Endothelial cell of umbilical vein (primary cell): ENCODE measurements around the gene CFAP65. TPM values are rescaled to one million over a fixed set of nuclear protein-coding genes. Genes with fewer than 3 reads are reported as not detected.

Source experiments
- BruUV-seq: library from RNA; stranded (reverse); fragments of 400-500 nt; replicated peaks from 2 replicates; lab custom pipeline; 2021; lab: Mats Ljungman, UMichigan
- CTCF ChIA-PET: fragments of 300-600, 350-600 bp; sonication (Branson Sonifier 250); formaldehyde crosslinking; loops from one replicate; lab custom pipeline; 2021; ENCODE audit warnings: antibody characterized with exemption, inconsistent platforms; lab: Charles Lee
- POLR2A ChIA-PET: fragments of 300-600, 350-600 bp; sonication (Branson Sonifier 250); formaldehyde crosslinking; loops from one replicate; lab custom pipeline; 2021; ENCODE audit warnings: antibody characterized with exemption, inconsistent platforms; lab: Charles Lee
- DNase-seq: peaks from one replicate; pipeline ENCODE4 v3.0.0-alpha.2; 2011; ENCODE audit warnings: low read depth, low spot score
- FAIRE-seq: peaks from 2 replicates; lab custom pipeline; 2011; peaks lifted over from hg19 to GRCh38; lab: Jason Lieb, UNC
- H2AFZ ChIP-seq: 2 replicates; pipeline ENCODE4 v1.6.0; 2012; ENCODE audit warnings: low read depth, low read length, control low read depth, inconsistent platforms
- H3K27ac ChIP-seq: 2 replicates; pipeline ENCODE4 v1.5.1; 2011; ENCODE audit warnings: low read depth, mild to moderate bottlenecking, control low read depth, low read length, moderate library complexity; ENCODE audit not compliant: insufficient read depth
- H3K27me3 ChIP-seq, 2 experiments: 2 replicates each; pipeline versions ENCODE4 v1.6.0 to v1.6.1; 2011; ENCODE audit warnings: low read length in 2 of 2, mixed read lengths in 1 of 2; ENCODE audit not compliant: control insufficient read depth in 2 of 2, insufficient read depth in 2 of 2
- H3K36me3 ChIP-seq, 2 experiments: 2 replicates in 1 of 2; 3 replicates in 1 of 2; pipeline ENCODE4 v1.5.1; 2011; ENCODE audit warnings: low read length in 2 of 2, mild to moderate bottlenecking in 1 of 2, moderate library complexity in 1 of 2; ENCODE audit not compliant: control insufficient read depth in 2 of 2, insufficient read depth in 2 of 2; ENCODE audit errors: extremely low read depth in 1 of 2
- H3K4me1 ChIP-seq: 3 replicates; pipeline ENCODE4 v1.5.1; 2011; ENCODE audit warnings: mild to moderate bottlenecking, low read length; ENCODE audit not compliant: control insufficient read depth, insufficient read depth; ENCODE audit errors: extremely low read depth
- H3K4me2 ChIP-seq: 2 replicates; pipeline ENCODE4 v1.6.1; 2011; ENCODE audit warnings: low read length, control low read depth, mixed read lengths; ENCODE audit not compliant: insufficient read depth
- H3K4me3 ChIP-seq, 3 experiments: fragments of 200-600 bp in 1 of 3; sonication (generic), shearing (Covaris generic) in 1 of 3; replicated peaks in 1 of 3; 2 replicates each; pipeline ENCODE4 v1.5.1; 2011 to 2016; ENCODE audit warnings: control low read depth in 3 of 3, low read length in 3 of 3, mild to moderate bottlenecking in 2 of 3, inconsistent platforms in 1 of 3, low read depth in 1 of 3, moderate library complexity in 1 of 3; ENCODE audit not compliant: insufficient read depth in 1 of 3
- H3K79me2 ChIP-seq: 2 replicates; pipeline ENCODE4 v1.6.0; 2012; ENCODE audit warnings: low read length, inconsistent platforms; ENCODE audit not compliant: control insufficient read depth, insufficient read depth
- H3K9ac ChIP-seq: replicated peaks from 2 replicates; pipeline ENCODE3; 2011; ENCODE audit warnings: low read length, control low read depth; ENCODE audit not compliant: insufficient read depth; ENCODE audit errors: extremely low read depth
- H3K9me1 ChIP-seq: replicated peaks from 3 replicates; pipeline ENCODE4 v1.6.0; 2011; ENCODE audit warnings: mild to moderate bottlenecking, low read length; ENCODE audit not compliant: control insufficient read depth, insufficient read depth; ENCODE audit errors: extremely low read depth
- H3K9me3 ChIP-seq: replicated peaks from 2 replicates; pipeline ENCODE4 v1.5.1; 2012; ENCODE audit warnings: low read length, inconsistent platforms; ENCODE audit not compliant: control insufficient read depth, insufficient read depth
- H4K20me1 ChIP-seq: replicated peaks from 2 replicates; pipeline ENCODE3; 2011; ENCODE audit warnings: mild to moderate bottlenecking, low read length; ENCODE audit not compliant: control insufficient read depth, insufficient read depth; ENCODE audit errors: extremely low read depth
- EZH2 ChIP-seq: IDR thresholded peaks from 2 replicates; pipeline ENCODE4 v1.6.1; 2012; ENCODE audit warnings: borderline replicate concordance, low read depth, mild to moderate bottlenecking, moderate library complexity, low read length, inconsistent platforms; ENCODE audit not compliant: severe bottlenecking
- GATA2 ChIP-seq: IDR thresholded peaks from 2 replicates; pipeline ENCODE4 v1.7.0; 2011; ENCODE audit warnings: low read depth, mild to moderate bottlenecking, moderate library complexity, mixed read lengths, low read length; ENCODE audit not compliant: insufficient read length, insufficient read depth
- JUN ChIP-seq: IDR thresholded peaks from 2 replicates; pipeline ENCODE4 v1.6.1; 2011; ENCODE audit warnings: borderline replicate concordance, low read depth; ENCODE audit not compliant: insufficient read length, insufficient read depth
- MYC ChIP-seq: IDR thresholded peaks from one replicate; pipeline ENCODE4 v1.6.1; 2011; ENCODE audit warnings: mild to moderate bottlenecking, low read depth, low read length
- POLR2A ChIP-seq: IDR thresholded peaks from 2 replicates; pipeline ENCODE4 v1.6.1; 2012; ENCODE audit warnings: low read depth, mild to moderate bottlenecking, control low read depth, low read length
- POLR2AphosphoS5 ChIP-seq: IDR thresholded peaks from 2 replicates; pipeline ENCODE4 v1.6.1; 2012; ENCODE audit warnings: low read depth, mild to moderate bottlenecking, control low read depth, low read length, moderate library complexity; ENCODE audit not compliant: insufficient read depth
- dilution Hi-C: fragments of 300-500 bp; cut with MboI; formaldehyde crosslinking; loops from one replicate; pipeline ENCODE4 v1.15.0; 2019; ENCODE audit warnings: low sequenced_read_pairs; ENCODE audit not compliant: extremely low pct_ligation_motif_present
- intact Hi-C: fragments of 100-400 bp; cut with micrococcal nuclease; formaldehyde crosslinking; loops from one replicate; pipeline ENCODE4 v1.10.0; 2022
- polyA plus RNA-seq, 4 experiments: library from polyadenylated mRNA; depleted of rRNA in 3 of 4; stranded (reverse) in 3 of 4; unstranded in 1 of 4; fragments of >200 nt; gene quantifications; 2 replicates each; pipeline versions ENCODE4 v1.2.1 to v1.2.3, GENCODE V29; 2011 to 2012; ENCODE audit warnings: missing spikeins in 1 of 4
- total RNA-seq: library from RNA; stranded (reverse); gene quantifications from 2 replicates; pipeline ENCODE4 v1.2.3, GENCODE V29; 2021
- TF ChIP-seq, protein P1 (sequence below), 2 donors: IDR thresholded peaks; 1 replicate in 1 of 2; 2 replicates in 1 of 2; pipeline ENCODE4 v1.5.1; 2011; ENCODE audit warnings: low read length in 2 of 2, mild to moderate bottlenecking in 2 of 2, moderate library complexity in 2 of 2, control low read depth in 1 of 2, inconsistent platforms in 1 of 2, low read depth in 1 of 2; ENCODE audit not compliant: insufficient read depth in 1 of 2; ENCODE audit errors: extremely low read depth in 1 of 2

The CFAP65 gene
- total and polyA plus RNA-seq, 2 donors (not counting 3 experiments of a cell fraction or from before 2014, with no cell fraction given), result 0.03 TPM; not detected in 1

DNA sequence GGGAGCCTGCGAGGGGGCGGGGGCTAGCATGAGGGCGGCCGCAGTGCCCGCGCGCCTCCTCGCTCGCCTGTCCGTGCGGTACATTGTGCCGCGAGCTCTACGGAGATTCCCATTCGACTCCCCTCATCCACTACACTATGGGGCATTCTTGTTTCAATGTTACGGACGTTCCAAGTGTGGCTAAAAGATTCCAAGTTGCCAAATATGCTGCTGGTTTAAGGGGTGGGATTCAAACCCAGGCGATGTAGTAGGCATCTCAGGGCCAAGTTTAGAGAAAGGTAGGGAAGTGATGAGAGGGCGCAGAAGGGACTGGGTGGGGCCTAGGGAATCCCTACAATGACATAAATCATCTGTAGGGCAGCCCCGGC lies 38.1 kb downstream of the CFAP65 start:
- dilution Hi-C loops, result no loop called here
- H3K27me3 ChIP-seq, result peaks cover 51 to 56% of the 10 kb centered on the region in 2 experiments
- peak; percentile 22 for TF ChIP-seq EZH2
- no peak for TF ChIP-seq POLR2A
- no peak for TF ChIP-seq JUN
- no peak for TF ChIP-seq MYC
- no peak for TF ChIP-seq POLR2AphosphoS5
- TF ChIP-seq GATA2, result no peak
- TF ChIP-seq, protein P1, sequence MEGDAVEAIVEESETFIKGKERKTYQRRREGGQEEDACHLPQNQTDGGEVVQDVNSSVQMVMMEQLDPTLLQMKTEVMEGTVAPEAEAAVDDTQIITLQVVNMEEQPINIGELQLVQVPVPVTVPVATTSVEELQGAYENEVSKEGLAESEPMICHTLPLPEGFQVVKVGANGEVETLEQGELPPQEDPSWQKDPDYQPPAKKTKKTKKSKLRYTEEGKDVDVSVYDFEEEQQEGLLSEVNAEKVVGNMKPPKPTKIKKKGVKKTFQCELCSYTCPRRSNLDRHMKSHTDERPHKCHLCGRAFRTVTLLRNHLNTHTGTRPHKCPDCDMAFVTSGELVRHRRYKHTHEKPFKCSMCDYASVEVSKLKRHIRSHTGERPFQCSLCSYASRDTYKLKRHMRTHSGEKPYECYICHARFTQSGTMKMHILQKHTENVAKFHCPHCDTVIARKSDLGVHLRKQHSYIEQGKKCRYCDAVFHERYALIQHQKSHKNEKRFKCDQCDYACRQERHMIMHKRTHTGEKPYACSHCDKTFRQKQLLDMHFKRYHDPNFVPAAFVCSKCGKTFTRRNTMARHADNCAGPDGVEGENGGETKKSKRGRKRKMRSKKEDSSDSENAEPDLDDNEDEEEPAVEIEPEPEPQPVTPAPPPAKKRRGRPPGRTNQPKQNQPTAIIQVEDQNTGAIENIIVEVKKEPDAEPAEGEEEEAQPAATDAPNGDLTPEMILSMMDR (IDR thresholded peaks at IDR 0.05; ENCODE audit: extremely low read depth in 1 of 2, insufficient read depth in 1 of 2, low read depth in 1 of 2, low read length in 2 of 2), result no peak
- H3K9me1 ChIP-seq, result no peaks in the 10 kb centered on the region
- ChIA-PET POLR2A (no interaction called here), CTCF (interaction anchor here (0.7 to 8.0 kb wide), 7 partner anchors 8 to 152 kb away, joined by 3 to 56 read pairs (median 3); no protein-coding TSS in a partner anchor)
- H3K4me1 ChIP-seq, result no peaks in the 10 kb centered on the region
- no peak overlapping the region for H3K4me2 ChIP-seq
- H3K79me2 ChIP-seq, result no peaks in the 10 kb centered on the region
- H3K27ac ChIP-seq, result no peak overlapping the region
- H3K9ac ChIP-seq, result no peak overlapping the region
- intact Hi-C loops, result no loop called here
- H4K20me1 ChIP-seq, result no peaks in the 10 kb centered on the region
- FAIRE-seq, result no peak
- DNase-seq, result peak; percentile 14
- no peaks in the 10 kb centered on the region for H3K36me3 ChIP-seq
- no peak overlapping the region for H2AFZ ChIP-seq
- H3K4me3 ChIP-seq, result no peak overlapping the region
- no TSS peak for BruUV-seq
- no peaks in the 10 kb centered on the region for H3K9me3 ChIP-seq
